Gastrocnemius medialis (tissue), 4 donors: ENCODE data around the gene TSNAX.

Source experiments
- CTCF ChIP-seq, 5 experiments: fragments of 450-650 bp in 3 of 5; fragments of 200-600 bp in 2 of 5; sonication (generic) in 2 of 5; IDR thresholded peaks in 4 of 5; conservative IDR thresholded peaks in 1 of 5; 1 replicate in 4 of 5; 2 replicates in 1 of 5; pipeline ENCODE4 v1.5.1; 2016 to 2019; ENCODE audit warnings: antibody characterized with exemption in 5 of 5, mild to moderate bottlenecking in 3 of 5, moderate library complexity in 3 of 5
- POLR2A ChIP-seq, 2 donors: fragments of 450-650 bp; IDR thresholded peaks; one replicate each; pipeline ENCODE4 v1.6.1; 2017; ENCODE audit warnings: antibody characterized with exemption in 2 of 2, mild to moderate bottlenecking in 2 of 2, moderate library complexity in 2 of 2

GRCh38 chr1:231541842-231542241 is 13.4 kb downstream of the TSNAX start:
- no peak for TF ChIP-seq CTCF (IDR thresholded peaks at IDR 0.05 in 4 of 5, conservative IDR thresholded peaks at IDR 0.05 in 1 of 5)
- TF ChIP-seq POLR2A (IDR thresholded peaks at IDR 0.05) = no peak
